ENCODE results near the gene NINL.
"Not testable (repeated sequence)": the region's sequence is repeated elsewhere in the genome, so short reads cannot be mapped to it uniquely, and the experiment has no call there.

The NINL gene

DNA sequence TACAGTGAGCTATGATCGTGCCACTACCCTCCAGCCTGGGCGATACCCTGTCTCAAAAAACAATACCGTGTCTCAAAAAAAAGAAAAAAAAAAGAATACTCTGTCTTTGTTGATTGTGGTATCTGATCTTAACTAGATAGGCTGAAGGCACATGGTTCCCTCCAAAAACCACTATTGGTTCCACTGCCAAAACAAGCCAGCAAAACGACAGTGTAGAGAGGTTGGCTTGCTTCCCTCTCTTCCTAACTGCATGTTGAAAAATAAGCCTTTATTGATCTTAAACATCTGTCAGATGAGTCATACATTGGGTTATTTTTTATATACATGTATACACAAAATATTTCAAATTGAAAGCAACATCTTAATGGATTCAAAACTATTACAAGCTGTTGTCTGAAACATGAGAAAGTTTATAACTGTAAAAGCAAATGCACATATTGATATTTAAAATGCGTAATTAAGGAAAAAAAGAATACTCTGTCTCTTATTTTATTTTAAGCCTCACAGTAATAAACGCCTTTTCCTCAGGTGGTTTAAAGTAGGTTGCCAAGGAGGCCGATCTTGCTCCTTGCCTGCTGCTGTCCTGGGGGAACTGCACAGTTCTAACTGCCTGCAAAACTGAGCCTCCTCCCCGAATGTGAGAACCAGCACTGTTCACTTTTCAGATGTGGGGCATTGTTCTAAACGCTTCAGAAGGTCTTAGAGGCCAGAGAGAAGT, 7.0 kb upstream of the NINL start:
- no peak for DNase-seq (ENCODE audit: low read depth, low spot score)
- Histone ChIP-seq H3K9me3 (ENCODE audit: insufficient read depth, low read length) (no peaks in the 10 kb centered on the region), H3K9ac (ENCODE audit: insufficient read length, low read depth) (no peak overlapping the region), H3K36me3 (ENCODE audit: insufficient read depth, insufficient read length, low read length) (no peaks in the 10 kb centered on the region), H3K27me3 (ENCODE audit: insufficient read depth, insufficient read length) (no peaks in the 10 kb centered on the region), H3K4me3 (ENCODE audit: insufficient read length, low read depth) (no peak overlapping the region), H3K4me1 (ENCODE audit: insufficient read depth, insufficient read length) (peaks cover 1% of the 10 kb centered on the region)
- TF ChIP-seq ZNF274 (IDR thresholded peaks at IDR 0.05; ENCODE audit: low read depth, low read length) = no peak
- TF ChIP-seq SUZ12 (IDR thresholded peaks at IDR 0.05; ENCODE audit: extremely low read depth, insufficient read depth, insufficient read length) = no peak
- no peak for TF ChIP-seq YY1 (IDR thresholded peaks at IDR 0.05; ENCODE audit: insufficient read depth, insufficient read length)

DNA sequence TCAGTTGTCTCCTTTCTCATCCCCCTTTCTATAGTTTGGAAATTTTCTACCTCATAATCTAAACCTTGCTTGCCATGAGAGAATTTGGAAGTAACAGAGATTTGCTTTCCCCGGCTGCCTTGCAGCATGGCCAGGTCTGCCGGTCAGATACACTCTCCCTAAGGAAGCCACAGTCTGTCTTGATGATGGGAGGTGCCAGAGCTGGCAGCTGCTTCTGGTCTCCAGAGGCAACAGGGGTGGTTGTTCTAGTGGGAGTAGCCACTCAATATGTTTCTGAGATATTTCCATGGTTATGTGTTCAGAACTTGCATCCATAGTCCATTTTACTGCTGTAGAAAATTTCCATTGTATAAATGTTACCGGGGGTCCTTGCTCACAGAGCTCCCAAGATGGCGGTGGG, 5.4 kb upstream of the NINL start:
- H3K9ac ChIP-seq (ENCODE audit: insufficient read length, low read depth); H3K4me1 ChIP-seq (ENCODE audit: insufficient read depth, insufficient read length); H3K4me3 ChIP-seq (ENCODE audit: insufficient read length, low read depth); H3K36me3 ChIP-seq (ENCODE audit: insufficient read depth, insufficient read length, low read length); DNase-seq (ENCODE audit: low read depth, low spot score); H3K27me3 ChIP-seq (ENCODE audit: insufficient read depth, insufficient read length); H3K9me3 ChIP-seq (ENCODE audit: insufficient read depth, low read length): not testable (repeated sequence)

- DNase-seq (ENCODE audit: low read depth, low spot score) = no peak
- no peaks in the 10 kb centered on the region for H3K36me3 ChIP-seq (ENCODE audit: insufficient read depth, insufficient read length, low read length)
- no peaks in the 10 kb centered on the region for H3K27me3 ChIP-seq (ENCODE audit: insufficient read depth, insufficient read length)
- H3K4me1 ChIP-seq (ENCODE audit: insufficient read depth, insufficient read length) = peaks cover 3% of the 10 kb centered on the region
- no peak for TF ChIP-seq SUZ12 (IDR thresholded peaks at IDR 0.05; ENCODE audit: extremely low read depth, insufficient read depth, insufficient read length)
- no peak for TF ChIP-seq YY1 (IDR thresholded peaks at IDR 0.05; ENCODE audit: insufficient read depth, insufficient read length)
- no peak for TF ChIP-seq ZNF274 (IDR thresholded peaks at IDR 0.05; ENCODE audit: low read depth, low read length)
- H3K9me3 ChIP-seq (ENCODE audit: insufficient read depth, low read length) = no peaks in the 10 kb centered on the region
- H3K4me3 ChIP-seq (ENCODE audit: insufficient read length, low read depth) = no peak overlapping the region
- no peak overlapping the region for H3K9ac ChIP-seq (ENCODE audit: insufficient read length, low read depth)
Measured at GRCh38 chr20:25588491-25588890, 3.2 kb upstream of the NINL start.

GRCh38 chr20:25587536-25587935, 2.2 kb upstream of the NINL start:
- DNase-seq (ENCODE audit: low read depth, low spot score) = no peak
- H3K9me3 ChIP-seq (ENCODE audit: insufficient read depth, low read length) = no peaks in the 10 kb centered on the region
- no peak overlapping the region for H3K4me3 ChIP-seq (ENCODE audit: insufficient read length, low read depth)
- no peaks in the 10 kb centered on the region for H3K36me3 ChIP-seq (ENCODE audit: insufficient read depth, insufficient read length, low read length)
- H3K9ac ChIP-seq (ENCODE audit: insufficient read length, low read depth) = no peak overlapping the region
- no peaks in the 10 kb centered on the region for H3K27me3 ChIP-seq (ENCODE audit: insufficient read depth, insufficient read length)
- TF ChIP-seq ZNF274 (IDR thresholded peaks at IDR 0.05; ENCODE audit: low read depth, low read length) (no peak), SUZ12 (IDR thresholded peaks at IDR 0.05; ENCODE audit: extremely low read depth, insufficient read depth, insufficient read length) (no peak), YY1 (IDR thresholded peaks at IDR 0.05; ENCODE audit: insufficient read depth, insufficient read length) (no peak)
- H3K4me1 ChIP-seq (ENCODE audit: insufficient read depth, insufficient read length) = peaks cover 3% of the 10 kb centered on the region

DNA sequence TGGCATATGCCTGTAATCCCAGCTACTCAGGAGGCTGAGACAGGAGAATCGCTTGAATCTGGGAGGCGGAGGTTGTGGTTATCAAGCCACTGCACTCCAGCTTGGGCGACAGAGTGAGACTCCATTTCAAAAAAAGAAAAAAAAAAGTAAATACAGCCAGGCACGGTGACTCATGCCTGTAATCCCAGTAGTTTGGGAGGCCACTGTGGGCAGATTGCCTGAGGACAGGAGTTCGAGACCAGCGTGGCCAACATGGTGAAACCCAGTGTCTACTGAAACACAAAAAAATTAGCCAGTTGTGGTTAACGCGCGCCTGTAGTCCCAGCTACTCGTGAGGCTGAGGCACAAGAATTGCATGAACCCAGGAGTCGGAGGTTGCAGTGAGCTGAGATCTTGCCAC, 1.5 kb upstream of the NINL start:
- no peak overlapping the region for H3K9ac ChIP-seq (ENCODE audit: insufficient read length, low read depth)
- no peak overlapping the region for H3K4me3 ChIP-seq (ENCODE audit: insufficient read length, low read depth)
- TF ChIP-seq YY1 (IDR thresholded peaks at IDR 0.05; ENCODE audit: insufficient read depth, insufficient read length) = no peak
- H3K27me3 ChIP-seq (ENCODE audit: insufficient read depth, insufficient read length) = no peaks in the 10 kb centered on the region
- H3K36me3 ChIP-seq (ENCODE audit: insufficient read depth, insufficient read length, low read length) = no peaks in the 10 kb centered on the region
- DNase-seq (ENCODE audit: low read depth, low spot score) = no peak
- no peaks in the 10 kb centered on the region for H3K9me3 ChIP-seq (ENCODE audit: insufficient read depth, low read length)
- H3K4me1 ChIP-seq (ENCODE audit: insufficient read depth, insufficient read length) = peaks cover 3% of the 10 kb centered on the region

- not testable (repeated sequence) for DNase-seq (ENCODE audit: low read depth, low spot score); H3K4me3 ChIP-seq (ENCODE audit: insufficient read length, low read depth); H3K9me3 ChIP-seq (ENCODE audit: insufficient read depth, low read length); H3K27me3 ChIP-seq (ENCODE audit: insufficient read depth, insufficient read length); H3K9ac ChIP-seq (ENCODE audit: insufficient read length, low read depth)
- Histone ChIP-seq H3K4me1 (ENCODE audit: insufficient read depth, insufficient read length) (peaks cover 13% of the 10 kb centered on the region), H3K36me3 (ENCODE audit: insufficient read depth, insufficient read length, low read length) (peaks cover 15% of the 10 kb centered on the region)
Measured at GRCh38 chr20:25583607-25584006, 1.7 kb downstream of the NINL start.

DNA sequence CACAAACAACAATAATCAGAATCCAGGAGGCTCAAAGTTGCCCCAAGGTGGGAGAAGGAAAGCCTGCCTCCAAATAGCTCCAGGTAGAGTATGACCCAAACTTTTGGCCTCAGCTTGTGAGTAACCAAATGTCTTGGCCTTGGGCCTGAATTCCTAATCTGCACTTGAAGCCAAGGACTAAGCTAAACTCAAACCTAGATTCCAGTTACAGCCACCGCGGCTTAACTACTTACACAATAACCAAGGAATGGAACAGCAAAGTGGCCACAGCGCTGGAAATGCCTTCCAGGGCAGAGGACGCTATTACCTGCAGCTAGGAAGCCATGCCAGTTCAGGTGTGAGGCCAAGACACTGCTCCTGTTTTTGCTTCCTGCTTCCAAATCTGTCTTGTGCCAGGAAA, 4.6 kb downstream of the NINL start:
- peaks cover 10% of the 10 kb centered on the region for H3K4me1 ChIP-seq (ENCODE audit: insufficient read depth, insufficient read length)
- H3K27me3 ChIP-seq (ENCODE audit: insufficient read depth, insufficient read length) = no peaks in the 10 kb centered on the region
- no peak overlapping the region for H3K4me3 ChIP-seq (ENCODE audit: insufficient read length, low read depth)
- DNase-seq (ENCODE audit: low read depth, low spot score) = no peak
- H3K36me3 ChIP-seq (ENCODE audit: insufficient read depth, insufficient read length, low read length) = peaks cover 30% of the 10 kb centered on the region
- H3K9me3 ChIP-seq (ENCODE audit: insufficient read depth, low read length) = no peaks in the 10 kb centered on the region
- no peak overlapping the region for H3K9ac ChIP-seq (ENCODE audit: insufficient read length, low read depth)
- TF ChIP-seq YY1 (IDR thresholded peaks at IDR 0.05; ENCODE audit: insufficient read depth, insufficient read length) (no peak), ZNF274 (IDR thresholded peaks at IDR 0.05; ENCODE audit: low read depth, low read length) (no peak), SUZ12 (IDR thresholded peaks at IDR 0.05; ENCODE audit: extremely low read depth, insufficient read depth, insufficient read length) (no peak)
